ACHN (cell line): ENCODE measurements around the gene PRPF19.

Experiments used
- DNase-seq: peaks from one replicate; pipeline ENCODE4 v3.0.0-alpha.2; 2015
- in situ Hi-C: cut with HindIII; loops from 2 replicates; pipeline ENCODE4 v1.10.0; 2017; ENCODE audit warnings: low sequenced_read_pairs, low pct_ligation_motif_present, low pct_unique_long_range_greater_than_20kb

The PRPF19 gene

GRCh38 chr11:60906132-60906972, at the start of gene PRPF19:
TSS of gene PRPF19 (minus strand) at chr11:60906585. CDS start at chr11:60906382, 203 bp downstream.
- peak; percentile 95 for DNase-seq
- in situ Hi-C loops = no loop called here

GRCh38 chr11:60955571-60955970, 49.2 kb upstream of the PRPF19 start:
- DNase-seq = no peak
- in situ Hi-C loops = no loop called here

GRCh38 chr11:60954421-60954820, 48.0 kb upstream of the PRPF19 start:
- in situ Hi-C loops = no loop called here
- no peak for DNase-seq

DNA sequence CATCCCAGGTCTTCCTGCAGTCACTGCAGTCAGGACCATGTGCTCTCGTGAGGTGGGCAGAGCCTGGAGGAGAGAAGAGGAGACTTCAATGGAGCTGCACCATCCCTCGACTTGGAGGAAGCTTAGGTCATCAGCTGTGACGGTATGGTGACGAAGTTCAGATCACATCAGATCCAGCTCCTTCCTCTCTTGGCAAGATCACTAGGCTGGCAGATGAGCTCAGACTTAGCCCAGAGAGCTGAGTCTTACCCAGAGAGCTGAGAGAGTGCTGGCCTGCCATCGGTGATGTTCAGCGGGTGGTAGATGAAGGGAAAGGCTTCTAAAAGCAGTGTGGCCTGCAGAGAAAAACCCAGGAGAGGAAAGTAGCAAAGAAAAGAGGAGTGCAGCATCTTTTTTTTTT, 47.4 kb upstream of the PRPF19 start:
- in situ Hi-C loops = no loop called here
- no peak for DNase-seq

- in situ Hi-C loops = no loop called here
- no peak for DNase-seq
These were observed 46.4 kb upstream of the PRPF19 start for GRCh38 chr11:60952742-60953170.

DNA sequence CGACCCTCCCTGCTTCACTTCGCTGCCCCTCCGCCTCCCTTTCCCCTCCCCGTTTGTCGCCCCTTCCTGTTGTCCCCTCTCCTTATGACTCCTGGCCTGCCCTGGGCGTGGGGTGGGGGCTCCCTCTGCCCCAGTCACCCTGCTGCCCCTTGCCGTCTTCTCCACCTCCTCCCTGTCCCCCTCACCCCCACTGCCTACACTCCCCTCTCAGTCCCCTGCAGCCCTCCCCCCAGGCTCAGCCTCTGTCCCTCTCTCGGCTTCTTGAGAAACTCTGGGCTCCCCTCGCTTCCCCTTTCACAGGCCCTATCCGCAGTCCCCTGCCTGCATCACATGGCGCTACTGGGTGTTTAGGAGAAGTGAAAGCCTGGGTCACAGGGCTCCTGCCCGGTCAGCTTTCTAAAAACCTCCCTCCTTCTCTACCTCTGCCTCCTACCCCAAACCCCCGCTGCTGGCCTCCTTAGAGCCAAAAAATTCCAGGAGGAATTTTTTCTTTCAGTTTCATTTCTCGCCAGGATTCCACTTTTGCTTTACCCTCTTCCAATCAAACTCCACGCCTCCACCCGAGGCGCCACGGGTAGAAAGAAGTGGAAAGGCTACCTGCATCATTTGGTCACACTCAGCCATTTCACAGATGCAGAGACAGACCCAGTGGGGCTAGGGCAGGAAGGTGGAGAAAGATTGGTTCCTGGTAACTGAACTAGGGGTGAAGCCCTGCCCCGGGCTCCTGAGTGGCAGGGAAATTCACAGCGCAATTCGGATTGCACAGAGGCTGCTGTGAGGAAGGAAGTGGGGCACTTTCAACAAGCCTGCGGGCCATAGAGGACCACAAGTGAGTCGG, 45.7 kb upstream of the PRPF19 start, which contains the start of gene SLC15A3:
Gene SLC15A3, minus strand, starts transcription at position 273 of the 838 bp plus-strand sequence. CDS start 625 bp downstream, outside the sequence.
- peak; percentile 50 for DNase-seq

GRCh38 chr11:60951606-60951903, 45.2 kb upstream of the PRPF19 start:
- no peak for DNase-seq
- in situ Hi-C loops = no loop called here

More for the DNA sequence above, 45.7 kb upstream of the PRPF19 start, which contains the start of gene SLC15A3:
- in situ Hi-C loops = no loop called here

DNA sequence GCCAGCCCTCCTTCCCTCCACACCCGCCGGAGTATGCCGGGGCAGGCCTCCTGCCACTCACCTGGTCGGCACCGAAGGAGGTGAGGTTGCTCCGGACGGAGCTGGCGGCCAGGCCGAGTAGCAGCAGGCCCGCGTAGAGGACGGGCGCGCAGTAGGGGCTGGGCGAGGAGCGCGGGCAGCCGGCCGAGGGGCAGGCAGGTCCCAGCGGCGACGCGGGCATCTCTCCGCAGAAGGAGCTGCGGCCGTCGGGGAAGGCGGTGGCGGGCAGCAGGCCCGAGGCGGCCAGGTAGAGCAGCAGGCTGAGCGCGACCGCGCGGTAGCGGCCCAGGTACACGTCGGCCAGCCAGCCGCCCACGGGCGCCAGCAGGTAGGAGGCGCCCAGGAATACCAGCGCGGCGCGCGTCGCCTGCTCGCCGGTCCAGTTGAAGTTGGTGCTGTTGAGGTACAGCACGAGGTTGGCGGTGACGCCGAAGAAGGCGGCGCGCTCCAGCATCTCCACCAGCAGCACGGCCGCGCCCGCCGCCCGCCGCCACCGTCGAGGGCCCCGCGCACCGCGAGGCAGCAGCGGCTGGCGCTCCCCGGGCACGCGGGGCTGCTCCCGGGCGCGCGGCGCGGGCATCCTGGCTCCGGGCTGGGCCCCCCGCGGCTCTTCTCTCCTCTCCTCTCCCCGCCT, 44.7 kb upstream of the PRPF19 start:
- DNase-seq = no peak
- in situ Hi-C loops = no loop called here

GRCh38 chr11:60950024-60950423, 43.6 kb upstream of the PRPF19 start:
- no peak for DNase-seq
- in situ Hi-C loops = no loop called here

DNA sequence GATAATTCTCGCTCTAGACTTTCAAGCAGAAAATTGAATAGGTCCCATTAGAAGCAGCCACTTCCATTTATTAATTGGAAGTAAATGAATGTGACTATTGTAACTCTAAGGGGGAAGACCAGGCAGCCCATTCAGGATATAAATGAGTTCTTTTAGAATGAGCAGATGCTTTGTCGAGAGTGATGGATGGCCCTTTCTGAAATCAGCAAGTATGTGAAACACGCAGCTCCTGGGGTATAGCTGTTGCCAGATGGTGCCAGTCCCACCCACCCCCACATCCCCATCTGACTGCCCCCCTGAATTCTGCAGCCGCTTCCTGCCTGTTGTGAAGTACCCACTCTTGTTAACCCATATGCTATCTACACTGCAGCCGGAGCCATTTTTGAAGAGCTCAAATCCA, 41.9 kb upstream of the PRPF19 start:
- in situ Hi-C loops = no loop called here
- no peak for DNase-seq

DNA sequence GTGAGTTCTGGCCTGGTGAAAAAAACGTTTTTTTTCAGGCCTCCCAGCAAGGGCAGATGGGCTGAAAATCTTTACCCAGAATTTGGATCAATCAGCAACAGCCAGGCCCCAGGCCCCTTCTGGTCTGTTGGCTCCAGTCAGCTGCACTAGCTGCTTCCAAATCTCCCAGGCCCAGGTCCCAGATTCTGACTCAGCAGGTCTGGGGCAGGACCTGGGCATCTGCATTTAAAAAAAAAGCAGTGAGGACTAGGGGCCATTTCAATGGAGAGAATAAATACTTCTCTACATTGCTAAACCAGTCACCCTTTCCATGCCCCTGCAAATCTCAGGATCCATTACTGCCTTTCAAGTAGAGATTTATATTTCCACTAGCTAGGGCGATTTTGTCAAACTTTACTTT, 41.3 kb upstream of the PRPF19 start:
- in situ Hi-C loops = no loop called here
- DNase-seq = no peak

DNA sequence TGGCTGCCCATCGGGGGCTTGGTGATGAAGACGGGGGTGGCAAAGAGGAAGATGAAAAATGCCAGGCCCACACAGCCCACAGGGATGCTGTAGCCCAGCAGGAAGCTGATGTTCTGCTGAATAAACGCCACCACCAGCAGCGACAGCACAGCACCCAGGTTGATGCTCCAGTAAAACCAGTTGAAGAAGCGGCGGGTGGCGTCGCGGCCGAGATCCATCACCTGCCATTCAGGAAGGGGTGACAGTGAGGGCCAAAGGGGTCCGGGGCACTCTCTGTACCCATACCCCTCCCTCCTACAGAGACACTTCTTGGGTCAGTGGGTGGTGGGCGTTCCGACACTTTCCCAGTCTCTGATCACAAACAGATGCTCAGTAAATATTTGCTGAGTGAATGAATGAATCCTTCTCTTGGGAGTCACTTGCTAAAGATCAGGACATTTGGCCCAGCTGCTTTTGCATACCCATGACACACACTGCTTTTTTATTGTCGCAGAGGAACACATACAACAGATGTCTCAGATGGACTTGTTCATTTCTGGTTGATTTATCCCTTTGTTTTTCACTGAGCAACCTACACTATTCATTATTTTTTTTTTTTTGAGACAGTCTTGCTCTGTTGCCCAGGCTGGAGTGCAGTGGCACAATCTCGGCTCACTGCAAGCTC, 40.3 kb upstream of the PRPF19 start:
- in situ Hi-C loops = no loop called here
- DNase-seq = no peak

GRCh38 chr11:60945295-60945667, 38.9 kb upstream of the PRPF19 start:
- in situ Hi-C loops = no loop called here
- DNase-seq = no peak

- DNase-seq = no peak
- in situ Hi-C loops = no loop called here
These were observed 38.3 kb upstream of the PRPF19 start for GRCh38 chr11:60944490-60945294.

- in situ Hi-C loops = no loop called here
- no peak for DNase-seq
These were observed 36.7 kb upstream of the PRPF19 start for GRCh38 chr11:60942970-60943565.

DNA sequence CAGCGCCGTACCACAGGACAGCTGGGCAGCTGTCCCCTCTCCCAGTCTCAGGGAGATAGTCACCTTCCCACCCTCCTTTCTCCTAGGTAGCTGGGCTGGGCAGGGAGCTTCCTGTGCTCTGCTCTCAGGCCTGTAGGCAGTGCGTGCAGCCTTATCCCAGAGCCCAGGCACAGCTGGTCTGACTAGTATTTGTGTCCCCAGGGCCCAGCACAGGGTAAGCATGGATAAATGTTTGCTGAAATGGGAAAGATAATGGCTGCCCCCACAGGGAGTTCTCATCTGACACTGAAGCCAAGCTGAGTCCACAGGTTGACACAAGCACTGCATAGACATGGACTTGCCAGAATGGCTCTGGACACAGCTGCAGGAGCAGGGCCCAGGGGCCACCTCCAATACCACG, 35.8 kb upstream of the PRPF19 start:
- DNase-seq = no peak
- in situ Hi-C loops = no loop called here

DNA sequence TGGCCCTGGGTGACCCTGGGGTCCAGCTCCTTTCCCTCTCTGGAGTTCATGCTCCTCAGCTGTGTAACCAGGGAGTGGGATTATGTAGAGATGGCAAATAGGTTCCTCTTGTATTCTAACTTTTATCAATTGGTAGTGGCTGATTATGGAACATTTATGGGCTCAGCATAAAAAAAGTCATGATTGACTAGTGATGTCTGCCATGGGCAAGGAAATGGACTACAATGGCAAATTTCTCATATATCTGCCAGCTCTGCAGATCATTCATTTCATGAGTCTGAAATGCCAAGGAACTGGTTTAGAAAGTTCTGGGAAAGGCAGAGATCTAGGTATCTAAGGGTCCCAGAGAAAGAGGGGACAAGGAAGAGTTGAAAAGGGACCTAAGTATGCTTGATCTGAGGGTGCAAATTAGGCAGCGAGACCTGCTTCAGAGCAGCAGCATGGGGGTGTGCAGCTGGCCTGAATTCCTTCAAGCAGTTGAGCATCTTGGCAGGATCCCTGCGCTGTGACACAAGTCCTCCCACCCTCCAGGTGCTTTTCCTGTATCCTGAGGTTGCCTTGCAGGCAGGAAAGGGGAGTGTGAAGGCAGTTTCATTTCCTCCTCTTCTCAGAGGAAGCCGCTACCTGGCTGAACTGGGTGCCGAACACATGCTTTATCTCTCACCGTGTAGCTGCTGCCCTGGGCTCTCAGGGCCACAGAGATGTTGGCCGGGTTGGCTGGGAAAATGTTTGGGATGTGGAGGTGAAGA, 35.2 kb upstream of the PRPF19 start:
- in situ Hi-C loops = no loop called here
- DNase-seq = no peak
